Kidney tubule cell (primary cell): Measurements from ENCODE around the gene EPHB3.

Experiments
- DNase-seq: peaks from one replicate; pipeline ENCODE4 v3.0.0-alpha.2; 2018; ENCODE audit warnings: low spot score

Gene EPHB3

DNA sequence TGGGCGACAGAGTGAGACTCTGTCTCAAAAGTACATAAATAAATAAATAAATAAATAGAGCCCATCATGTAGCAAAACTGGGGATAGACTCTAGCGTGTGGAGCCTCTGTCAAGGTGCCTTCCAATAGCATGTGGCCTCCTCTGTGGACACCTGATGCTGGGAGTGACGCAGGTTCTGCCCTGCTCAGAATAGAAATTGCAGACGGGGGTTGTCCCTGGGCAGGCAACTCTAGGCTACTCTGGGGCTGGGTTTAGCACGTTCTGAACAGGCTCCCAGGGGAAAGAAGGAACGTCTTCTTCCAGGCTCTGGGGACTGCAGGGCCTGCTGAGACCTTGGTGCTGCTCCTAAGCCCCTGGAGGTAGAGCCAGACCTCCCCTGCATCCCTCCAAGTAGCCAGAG lies 65.3 kb downstream of the EPHB3 start:
- no peak for DNase-seq

- no peak for DNase-seq
These were observed 68.1 kb downstream of the EPHB3 start for GRCh38 chr3:184629555-184630160.

GRCh38 chr3:184630861-184631471 lies 69.4 kb downstream of the EPHB3 start:
- DNase-seq = no peak

GRCh38 chr3:184631472-184631861 lies 69.9 kb downstream of the EPHB3 start:
- no peak for DNase-seq
